Tibial artery (tissue), 4 donors: Measurements from ENCODE around the gene RIPK4.
"Not testable (repeated sequence)": the region's sequence is repeated elsewhere in the genome, so short reads cannot be mapped to it uniquely, and the experiment has no call there.

Experiments
- DNase-seq, 2 donors: peaks; one replicate each; pipeline ENCODE4 v3.0.0-alpha.2; 2019
- H3K27ac ChIP-seq, 2 donors: fragments of 200-600 bp; sonication (generic) in 1 of 2; 1 replicate in 1 of 2; 2 replicates in 1 of 2; pipeline ENCODE4 v1.5.1; 2018 to 2019; ENCODE audit warnings: mild to moderate bottlenecking in 1 of 2
- H3K27me3 ChIP-seq, 2 donors: fragments of 200-600 bp; sonication (generic) in 1 of 2; one replicate each; pipeline versions ENCODE4 v1.5.1 to v1.6.0; 2016 to 2019
- H3K36me3 ChIP-seq, 3 donors: fragments of 200-600 bp; sonication (generic) in 2 of 3; one replicate each; pipeline ENCODE4 v1.5.1; 2016 to 2019; ENCODE audit warnings: mild to moderate bottlenecking in 2 of 3
- H3K4me1 ChIP-seq, 4 donors: fragments of 200-600 bp; sonication (generic) in 2 of 4; 1 replicate in 3 of 4; 2 replicates in 1 of 4; pipeline ENCODE4 v1.5.1; 2016 to 2019
- H3K4me3 ChIP-seq, 2 donors: fragments of 200-600 bp; sonication (generic) in 1 of 2; 1 replicate in 1 of 2; 2 replicates in 1 of 2; pipeline ENCODE4 v1.5.1; 2018 to 2019; ENCODE audit warnings: mild to moderate bottlenecking in 2 of 2
- H3K9me3 ChIP-seq, 3 donors: fragments of 200-600 bp; sonication (generic) in 1 of 3; one replicate each; pipeline ENCODE4 v1.5.1; 2016 to 2019
- CTCF ChIP-seq, 2 experiments: fragments of 200-600 bp in 1 of 2; fragments of 450-650 bp in 1 of 2; IDR thresholded peaks; one replicate each; pipeline ENCODE4 v1.5.1; 2017 to 2019; ENCODE audit warnings: antibody characterized with exemption in 2 of 2, mild to moderate bottlenecking in 1 of 2, moderate library complexity in 1 of 2
- intact Hi-C: fragments of 100-400 bp; cut with DNase I; formaldehyde crosslinking; loops from one replicate; pipeline ENCODE4 v1.15.0; 2023; ENCODE audit warnings: low total_unique reads

Gene RIPK4

GRCh38 chr21:41795726-41796125, 28.9 kb upstream of the RIPK4 start:
- no peak for TF ChIP-seq CTCF (IDR thresholded peaks at IDR 0.05)
- Histone ChIP-seq H3K9me3 (peaks cover 0 to 17% (median 8%) of the 10 kb centered on the region in 3 donors), H3K4me3 (no peak overlapping the region), H3K27me3 (peaks cover 0 to 3% of the 10 kb centered on the region in 2 donors), H3K4me1 (no peaks in the 10 kb centered on the region), H3K36me3 (peaks cover 3 to 15% (median 8%) of the 10 kb centered on the region in 3 donors), H3K27ac (no peak overlapping the region)
- intact Hi-C loops: no loop called here
- no peak for DNase-seq

- DNase-seq: no peak
- no peaks in the 10 kb centered on the region for H3K4me1 ChIP-seq
- intact Hi-C loops: no loop called here
- H3K36me3 ChIP-seq: peaks cover 0 to 8% (median 0%) of the 10 kb centered on the region in 3 donors
- no peak for TF ChIP-seq CTCF (IDR thresholded peaks at IDR 0.05)
- H3K27ac ChIP-seq: no peak overlapping the region
- H3K9me3 ChIP-seq: peaks cover 0 to 17% (median 8%) of the 10 kb centered on the region in 3 donors
- peaks cover 0 to 3% of the 10 kb centered on the region in 2 donors for H3K27me3 ChIP-seq
- no peak overlapping the region for H3K4me3 ChIP-seq
Observed at GRCh38 chr21:41794600-41794999, 27.7 kb upstream of the RIPK4 start.

- Histone ChIP-seq H3K27me3 (peaks cover 0 to 3% of the 10 kb centered on the region in 2 donors), H3K4me3 (no peak overlapping the region), H3K27ac (no peak overlapping the region), H3K4me1 (no peaks in the 10 kb centered on the region), H3K9me3 (peaks cover 0 to 17% (median 8%) of the 10 kb centered on the region in 3 donors), H3K36me3 (no peaks in the 10 kb centered on the region)
- TF ChIP-seq CTCF (IDR thresholded peaks at IDR 0.05): no peak
- intact Hi-C loops: no loop called here
- no peak for DNase-seq
Observed at GRCh38 chr21:41792711-41793110, 25.9 kb upstream of the RIPK4 start.

- Histone ChIP-seq H3K27ac (no peak overlapping the region), H3K9me3 (no peaks in the 10 kb centered on the region), H3K36me3 (no peaks in the 10 kb centered on the region), H3K4me3 (no peak overlapping the region), H3K27me3 (peaks cover 0 to 30% of the 10 kb centered on the region in 2 donors), H3K4me1 (no peaks in the 10 kb centered on the region)
- DNase-seq: no peak
- TF ChIP-seq CTCF (IDR thresholded peaks at IDR 0.05): no peak
- intact Hi-C loops: no loop called here
Observed at GRCh38 chr21:41786509-41786987, 19.7 kb upstream of the RIPK4 start.

GRCh38 chr21:41785262-41785661, 18.4 kb upstream of the RIPK4 start:
- H3K4me3 ChIP-seq, H3K4me1 ChIP-seq, H3K36me3 ChIP-seq, H3K27ac ChIP-seq, DNase-seq, H3K9me3 ChIP-seq, intact Hi-C loops: not testable (repeated sequence)
- H3K27me3 ChIP-seq: peaks cover 0 to 35% of the 10 kb centered on the region in 2 donors

GRCh38 chr21:41784456-41785102, 17.7 kb upstream of the RIPK4 start:
- intact Hi-C loops: no loop called here
- no peak overlapping the region for H3K27ac ChIP-seq
- TF ChIP-seq CTCF (IDR thresholded peaks at IDR 0.05): no peak

More at GRCh38 chr21:41784456-41785102, 17.7 kb upstream of the RIPK4 start:
- Histone ChIP-seq H3K27me3 (peaks cover 0 to 35% of the 10 kb centered on the region in 2 donors), H3K4me1 (no peaks in the 10 kb centered on the region), H3K9me3 (no peaks in the 10 kb centered on the region), H3K36me3 (no peaks in the 10 kb centered on the region), H3K4me3 (no peak overlapping the region)
- no peak for DNase-seq
